Measurements from ENCODE around the gene PLXNC1.

The PLXNC1 gene

DNA sequence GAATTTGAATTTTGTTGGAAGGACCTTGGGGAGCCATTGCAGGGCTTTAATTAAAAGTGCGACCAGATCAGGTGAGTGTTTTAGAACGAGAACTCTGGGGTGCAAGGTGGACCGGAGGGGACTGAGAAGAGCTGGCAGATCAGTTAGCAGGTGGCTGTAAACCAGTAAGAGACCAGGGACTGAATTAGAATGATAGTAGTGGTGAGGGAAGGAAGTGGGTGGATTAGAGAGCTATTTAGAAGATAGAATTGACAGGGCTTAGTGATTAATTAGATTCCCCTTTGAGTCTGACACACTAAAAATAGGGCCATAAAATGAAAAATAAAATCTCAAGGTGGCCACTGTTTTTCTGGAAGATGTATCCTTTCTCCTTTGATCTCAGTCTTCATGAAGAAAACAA, 44.8 kb downstream of the PLXNC1 start:
- no peaks in the 10 kb centered on the region for H3K36me3 ChIP-seq (ENCODE audit: control insufficient read depth, insufficient read depth, low read length)
- H3K4me1 ChIP-seq (ENCODE audit: control insufficient read depth, insufficient read depth, low read length): no peaks in the 10 kb centered on the region
- no peak overlapping the region for H3K27ac ChIP-seq (ENCODE audit: low read depth, low read length)
- no peaks in the 10 kb centered on the region for H3K9me3 ChIP-seq (ENCODE audit: control insufficient read depth, insufficient read depth, low read length)
- H3K4me3 ChIP-seq (ENCODE audit: low read depth, low read length): no peak overlapping the region
- no peaks in the 10 kb centered on the region; the same call in 1 of the 2 replicates for H3K27me3 ChIP-seq (ENCODE audit: control insufficient read depth, insufficient read depth, low read length)
- no peak overlapping the region for H3K9ac ChIP-seq (ENCODE audit: low read depth, low read length)

- Histone ChIP-seq H3K9me3 (ENCODE audit: control insufficient read depth, insufficient read depth, low read length) (no peaks in the 10 kb centered on the region), H3K4me3 (ENCODE audit: low read depth, low read length) (no peak overlapping the region), H3K4me1 (ENCODE audit: control insufficient read depth, insufficient read depth, low read length) (peaks cover 3% of the 10 kb centered on the region; the same call in 1 of the 2 replicates), H3K27me3 (ENCODE audit: control insufficient read depth, insufficient read depth, low read length) (no peaks in the 10 kb centered on the region), H3K36me3 (ENCODE audit: control insufficient read depth, insufficient read depth, low read length) (no peaks in the 10 kb centered on the region), H3K27ac (ENCODE audit: low read depth, low read length) (no peak overlapping the region), H3K9ac (ENCODE audit: low read depth, low read length) (no peak overlapping the region)
Observed at GRCh38 chr12:94195483-94195882, 47.1 kb downstream of the PLXNC1 start.

GRCh38 chr12:94198469-94198868, 50.1 kb downstream of the PLXNC1 start:
- Histone ChIP-seq H3K4me3 (ENCODE audit: low read depth, low read length) (no peak overlapping the region), H3K9me3 (ENCODE audit: control insufficient read depth, insufficient read depth, low read length) (no peaks in the 10 kb centered on the region), H3K4me1 (ENCODE audit: control insufficient read depth, insufficient read depth, low read length) (peaks cover 4% of the 10 kb centered on the region; the same call in 1 of the 2 replicates), H3K27ac (ENCODE audit: low read depth, low read length) (no peak overlapping the region), H3K9ac (ENCODE audit: low read depth, low read length) (no peak overlapping the region), H3K36me3 (ENCODE audit: control insufficient read depth, insufficient read depth, low read length) (no peaks in the 10 kb centered on the region), H3K27me3 (ENCODE audit: control insufficient read depth, insufficient read depth, low read length) (no peaks in the 10 kb centered on the region)

DNA sequence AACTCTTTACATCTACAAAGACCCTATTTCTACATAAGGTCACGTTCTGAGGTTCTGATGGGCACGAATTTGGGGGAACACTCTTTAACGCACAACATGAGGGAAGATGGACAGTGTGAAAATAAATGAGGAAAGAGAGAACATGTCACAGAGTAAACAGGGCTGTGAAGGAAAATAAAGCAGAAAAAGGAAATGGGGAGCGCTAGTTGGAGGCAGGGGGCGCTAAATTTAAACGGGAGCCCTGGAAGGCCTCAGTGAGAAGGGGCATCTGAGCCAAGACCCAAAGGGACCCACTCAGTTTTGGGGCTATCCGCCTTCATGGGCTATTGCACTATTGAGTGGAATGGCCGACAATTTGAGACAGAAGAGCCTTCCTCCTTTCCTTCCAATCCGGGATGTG, 50.5 kb downstream of the PLXNC1 start:
- Histone ChIP-seq H3K27ac (ENCODE audit: low read depth, low read length) (no peak overlapping the region), H3K27me3 (ENCODE audit: control insufficient read depth, insufficient read depth, low read length) (no peaks in the 10 kb centered on the region), H3K9me3 (ENCODE audit: control insufficient read depth, insufficient read depth, low read length) (no peaks in the 10 kb centered on the region), H3K4me1 (ENCODE audit: control insufficient read depth, insufficient read depth, low read length) (peaks cover 8% of the 10 kb centered on the region), H3K9ac (ENCODE audit: low read depth, low read length) (no peak overlapping the region), H3K4me3 (ENCODE audit: low read depth, low read length) (no peak overlapping the region), H3K36me3 (ENCODE audit: control insufficient read depth, insufficient read depth, low read length) (no peaks in the 10 kb centered on the region)

DNA sequence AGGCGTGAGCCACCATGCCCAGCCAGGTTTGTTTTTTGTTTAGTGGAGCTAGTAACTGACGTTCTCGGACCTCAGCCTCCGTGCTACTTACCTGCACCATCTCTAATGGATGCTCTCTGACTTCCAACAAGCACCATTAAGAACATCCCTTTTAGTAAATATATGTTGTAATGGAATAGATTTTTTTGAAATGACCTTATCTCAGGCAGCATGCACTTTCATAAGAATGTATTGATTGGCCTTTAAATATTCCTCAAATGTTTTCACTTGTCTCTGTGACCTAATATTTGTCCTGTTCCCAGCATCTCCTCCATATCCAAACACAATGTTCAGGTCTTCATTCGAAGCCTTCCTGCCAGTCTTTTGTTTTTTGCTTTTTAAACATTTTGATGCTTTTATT, 51.7 kb downstream of the PLXNC1 start:
- H3K9me3 ChIP-seq (ENCODE audit: control insufficient read depth, insufficient read depth, low read length): no peaks in the 10 kb centered on the region
- no peaks in the 10 kb centered on the region for H3K36me3 ChIP-seq (ENCODE audit: control insufficient read depth, insufficient read depth, low read length)
- no peaks in the 10 kb centered on the region for H3K27me3 ChIP-seq (ENCODE audit: control insufficient read depth, insufficient read depth, low read length)
- H3K4me3 ChIP-seq (ENCODE audit: low read depth, low read length): no peak overlapping the region
- H3K9ac ChIP-seq (ENCODE audit: low read depth, low read length): no peak overlapping the region
- no peak overlapping the region for H3K27ac ChIP-seq (ENCODE audit: low read depth, low read length)
- peaks cover 19% of the 10 kb centered on the region for H3K4me1 ChIP-seq (ENCODE audit: control insufficient read depth, insufficient read depth, low read length)

GRCh38 chr12:94200695-94201094, 52.3 kb downstream of the PLXNC1 start:
- H3K27me3 ChIP-seq (ENCODE audit: control insufficient read depth, insufficient read depth, low read length): no peaks in the 10 kb centered on the region
- H3K9ac ChIP-seq (ENCODE audit: low read depth, low read length): no peak overlapping the region
- H3K9me3 ChIP-seq (ENCODE audit: control insufficient read depth, insufficient read depth, low read length): no peaks in the 10 kb centered on the region
- no peaks in the 10 kb centered on the region for H3K36me3 ChIP-seq (ENCODE audit: control insufficient read depth, insufficient read depth, low read length)
- H3K4me3 ChIP-seq (ENCODE audit: low read depth, low read length): no peak overlapping the region
- H3K4me1 ChIP-seq (ENCODE audit: control insufficient read depth, insufficient read depth, low read length): peaks cover 19% of the 10 kb centered on the region
- H3K27ac ChIP-seq (ENCODE audit: low read depth, low read length): no peak overlapping the region

- H3K27ac ChIP-seq (ENCODE audit: low read depth, low read length): no peak overlapping the region
- H3K9ac ChIP-seq (ENCODE audit: low read depth, low read length): no peak overlapping the region
- H3K36me3 ChIP-seq (ENCODE audit: control insufficient read depth, insufficient read depth, low read length): no peaks in the 10 kb centered on the region
- no peak overlapping the region for H3K4me3 ChIP-seq (ENCODE audit: low read depth, low read length)
- H3K4me1 ChIP-seq (ENCODE audit: control insufficient read depth, insufficient read depth, low read length): peaks cover 19% of the 10 kb centered on the region
- H3K27me3 ChIP-seq (ENCODE audit: control insufficient read depth, insufficient read depth, low read length): no peaks in the 10 kb centered on the region
- H3K9me3 ChIP-seq (ENCODE audit: control insufficient read depth, insufficient read depth, low read length): no peaks in the 10 kb centered on the region
Observed at GRCh38 chr12:94202245-94203180, 54.1 kb downstream of the PLXNC1 start.

- no peak overlapping the region for H3K9ac ChIP-seq (ENCODE audit: low read depth, low read length)
Observed at GRCh38 chr12:94203181-94203546, 54.8 kb downstream of the PLXNC1 start.

GRCh38 chr12:94203796-94204195, 55.4 kb downstream of the PLXNC1 start:
- H3K4me1 ChIP-seq (ENCODE audit: control insufficient read depth, insufficient read depth, low read length): peaks cover 17% of the 10 kb centered on the region; the same call in 1 of the 2 replicates
- H3K36me3 ChIP-seq (ENCODE audit: control insufficient read depth, insufficient read depth, low read length): no peaks in the 10 kb centered on the region
- no peak overlapping the region for H3K27ac ChIP-seq (ENCODE audit: low read depth, low read length)
- H3K9me3 ChIP-seq (ENCODE audit: control insufficient read depth, insufficient read depth, low read length): no peaks in the 10 kb centered on the region
- no peak overlapping the region for H3K9ac ChIP-seq (ENCODE audit: low read depth, low read length)
- no peaks in the 10 kb centered on the region for H3K27me3 ChIP-seq (ENCODE audit: control insufficient read depth, insufficient read depth, low read length)
- no peak overlapping the region for H3K4me3 ChIP-seq (ENCODE audit: low read depth, low read length)

More at GRCh38 chr12:94203181-94203546, 54.8 kb downstream of the PLXNC1 start:
- no peaks in the 10 kb centered on the region for H3K36me3 ChIP-seq (ENCODE audit: control insufficient read depth, insufficient read depth, low read length)
- peaks cover 19% of the 10 kb centered on the region for H3K4me1 ChIP-seq (ENCODE audit: control insufficient read depth, insufficient read depth, low read length)
- H3K9me3 ChIP-seq (ENCODE audit: control insufficient read depth, insufficient read depth, low read length): no peaks in the 10 kb centered on the region
- no peaks in the 10 kb centered on the region for H3K27me3 ChIP-seq (ENCODE audit: control insufficient read depth, insufficient read depth, low read length)
- H3K27ac ChIP-seq (ENCODE audit: low read depth, low read length): no peak overlapping the region
- no peak overlapping the region for H3K4me3 ChIP-seq (ENCODE audit: low read depth, low read length)

DNA sequence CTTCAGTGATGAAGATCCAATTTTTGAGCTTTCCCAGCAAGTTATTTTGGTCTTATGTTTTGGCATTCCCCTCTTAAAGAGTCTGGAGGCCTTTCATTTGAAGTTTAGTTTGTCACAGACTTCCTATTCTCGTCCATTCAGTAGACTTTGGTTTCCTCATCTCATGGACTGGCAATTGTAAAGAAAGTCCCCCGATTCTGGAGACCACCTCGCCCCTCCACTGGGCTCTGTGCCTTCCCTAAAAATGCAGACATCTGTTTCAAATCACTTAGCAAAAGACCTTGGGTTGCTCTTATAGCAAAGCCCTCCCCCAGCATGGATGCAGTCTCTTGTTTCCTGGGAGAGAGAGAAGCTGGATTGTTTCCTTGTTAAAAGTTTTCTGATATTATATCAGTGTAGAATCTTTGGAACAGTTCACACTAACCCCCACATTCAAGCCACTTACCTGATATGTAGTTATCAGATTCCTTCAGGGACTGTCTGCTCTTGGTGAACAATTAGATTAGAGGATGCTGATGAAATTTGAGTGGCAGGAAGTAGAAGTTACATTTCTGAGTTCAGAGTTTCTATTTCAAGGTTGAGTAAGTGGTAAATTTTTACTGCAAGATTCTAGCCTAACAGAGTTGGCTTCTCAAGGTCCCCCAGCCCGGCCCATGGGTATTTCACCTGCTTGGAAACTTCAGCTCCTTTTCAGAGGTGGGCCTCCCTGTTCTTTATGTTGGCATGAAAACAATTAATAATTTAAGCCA, 56.3 kb downstream of the PLXNC1 start:
- Histone ChIP-seq H3K4me3 (ENCODE audit: low read depth, low read length) (no peak overlapping the region), H3K27ac (ENCODE audit: low read depth, low read length) (no peak overlapping the region), H3K9ac (ENCODE audit: low read depth, low read length) (no peak overlapping the region), H3K4me1 (ENCODE audit: control insufficient read depth, insufficient read depth, low read length) (peaks cover 17% of the 10 kb centered on the region; the same call in 1 of the 2 replicates), H3K36me3 (ENCODE audit: control insufficient read depth, insufficient read depth, low read length) (no peaks in the 10 kb centered on the region), H3K9me3 (ENCODE audit: control insufficient read depth, insufficient read depth, low read length) (no peaks in the 10 kb centered on the region), H3K27me3 (ENCODE audit: control insufficient read depth, insufficient read depth, low read length) (no peaks in the 10 kb centered on the region)

DNA sequence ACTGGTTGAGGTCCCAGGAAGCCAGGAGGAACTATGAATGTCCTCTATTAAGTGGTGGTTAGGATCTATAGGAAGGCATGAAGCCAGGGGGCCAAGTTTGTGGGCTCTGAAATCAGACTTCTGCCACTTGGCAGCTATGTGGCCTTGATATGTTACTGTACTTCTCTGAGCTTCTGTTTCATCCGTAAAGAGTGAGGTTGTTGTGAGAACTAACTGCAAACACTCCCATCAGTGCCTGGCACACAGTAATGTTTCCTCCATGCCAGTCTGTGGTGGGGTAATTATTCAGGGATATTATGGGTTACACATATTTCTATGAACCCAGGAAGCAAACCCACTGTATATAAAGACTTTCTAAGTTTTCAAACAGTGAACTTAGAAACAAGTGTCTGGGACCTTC, 57.4 kb downstream of the PLXNC1 start:
- Histone ChIP-seq H3K27ac (ENCODE audit: low read depth, low read length) (no peak overlapping the region), H3K4me1 (ENCODE audit: control insufficient read depth, insufficient read depth, low read length) (peaks cover 17% of the 10 kb centered on the region; the same call in 1 of the 2 replicates), H3K4me3 (ENCODE audit: low read depth, low read length) (no peak overlapping the region)

More for the DNA sequence above, 57.4 kb downstream of the PLXNC1 start:
- no peak overlapping the region for H3K9ac ChIP-seq (ENCODE audit: low read depth, low read length)
- no peaks in the 10 kb centered on the region for H3K36me3 ChIP-seq (ENCODE audit: control insufficient read depth, insufficient read depth, low read length)
- no peaks in the 10 kb centered on the region for H3K9me3 ChIP-seq (ENCODE audit: control insufficient read depth, insufficient read depth, low read length)
- no peaks in the 10 kb centered on the region for H3K27me3 ChIP-seq (ENCODE audit: control insufficient read depth, insufficient read depth, low read length)
